Spleen (tissue), 7 donors: Measurements from ENCODE around the gene TXLNG.

Experiments used
- CTCF ChIP-seq, 11 experiments: fragments of 200-600 bp in 7 of 11; fragments of 450-650 bp in 4 of 11; sonication (generic) in 4 of 11; IDR thresholded peaks in 8 of 11; conservative IDR thresholded peaks in 3 of 11; 1 replicate in 7 of 11; 2 replicates in 4 of 11; pipeline versions ENCODE4 v1.4.0 to v1.8.0; 2016 to 2021; ENCODE audit warnings: antibody characterized with exemption in 11 of 11, inconsistent platforms in 4 of 11, mild to moderate bottlenecking in 1 of 11
- POLR2A ChIP-seq, 3 donors: fragments of 450-650 bp; IDR thresholded peaks; one replicate each; pipeline ENCODE4 v1.5.1; 2017; ENCODE audit warnings: antibody characterized with exemption in 3 of 3, mild to moderate bottlenecking in 1 of 3
- POLR2AphosphoS5 ChIP-seq, 3 donors: sonication (generic); formaldehyde crosslinking; IDR thresholded peaks; one replicate each; pipeline ENCODE4 v1.5.1; 2017; ENCODE audit warnings: antibody characterized with exemption in 3 of 3
- donor health status: DM: no; HTN: no; CAD: no; lungs with moderate emphysema.
- donor health status: DM: no; HTN: no; CAD: no.
- donor health status: DM: no; HTN: no; CAD: no.

DNA sequence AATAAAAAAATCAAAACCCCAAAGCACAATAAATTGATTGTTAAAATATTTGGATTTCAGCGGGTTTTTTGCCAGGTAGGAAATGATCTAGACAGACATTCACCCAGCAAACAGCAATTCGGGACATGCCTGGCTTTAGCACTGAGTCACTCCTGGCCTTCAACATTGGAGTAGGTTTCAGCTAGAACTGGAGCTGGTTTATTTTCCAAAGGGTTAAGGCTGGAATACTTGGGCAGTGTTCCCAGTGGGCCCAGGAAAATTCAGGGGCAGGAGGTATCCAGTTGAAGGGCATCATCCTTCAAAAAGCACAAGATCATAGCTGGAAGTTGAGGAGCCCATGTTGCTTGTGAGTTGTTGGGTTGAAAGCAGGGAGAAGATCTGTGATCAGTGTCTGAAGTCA is 41.0 kb downstream of the TXLNG start:
- TF ChIP-seq POLR2AphosphoS5 (IDR thresholded peaks at IDR 0.05) (no peak), POLR2A (IDR thresholded peaks at IDR 0.05) (no peak), CTCF (IDR thresholded peaks at IDR 0.05 in 8 of 11, conservative IDR thresholded peaks at IDR 0.05 in 3 of 11) (no peak)
